HepG2 (cell line): ENCODE results near the gene ASAP2. TPM values are rescaled to one million over a fixed set of nuclear protein-coding genes. Genes with fewer than 3 reads are reported as not detected.
A peak's percentile ranks its signal among the peaks of the same experiment; 100 is the strongest.

ENCODE experiments used
- ATAC-seq: fragments of 200-7000 bp; cut with Tn5 transposase; 3 replicates; pipeline ENCODE4 v1.9.1; 2020; ENCODE audit warnings: mild to moderate bottlenecking, moderate library complexity
- BruUV-seq: library from RNA; stranded (reverse); fragments of 400-500 nt; replicated peaks from 2 replicates; lab custom pipeline; 2021; lab: Mats Ljungman, UMichigan
- CTCF ChIA-PET: fragments of 300-600 bp; formaldehyde crosslinking; extraction: SDS; loops from one replicate; lab custom pipeline; 2021; ENCODE audit warnings: low total read pairs, inconsistent platforms, low intra/inter-chr PET ratio; lab: Yijun Ruan, JAX
- POLR2A ChIA-PET: fragments of 350-600 bp; sonication (Branson Sonifier 250); formaldehyde crosslinking; loops from one replicate; lab custom pipeline; 2020; ENCODE audit warnings: antibody characterized with exemption, inconsistent platforms; lab: Yijun Ruan, JAX
- DNase-seq: peaks from one replicate; pipeline ENCODE4 v3.0.0-alpha.2; 2015; ENCODE audit warnings: low spot score
- FAIRE-seq: peaks from 3 replicates; lab custom pipeline; 2011; peaks lifted over from hg19 to GRCh38; lab: Jason Lieb, UNC
- H2AFZ ChIP-seq: one replicate; pipeline ENCODE4 v1.6.1; 2011; ENCODE audit warnings: low read length, inconsistent platforms
- H3K27ac ChIP-seq: fragments of 300-600 bp; 3 replicates; pipeline ENCODE4 v1.8.0; 2011; ENCODE audit warnings: mixed run types, mild to moderate bottlenecking, mixed read lengths, low read length, inconsistent platforms; ENCODE audit not compliant: insufficient read depth; ENCODE audit errors: extremely low read length
- H3K27me3 ChIP-seq, 2 experiments: fragments of 200-600 bp in 1 of 2; 2 replicates in 1 of 2; 3 replicates in 1 of 2; pipeline versions ENCODE4 v1.6.0 to v1.8.0; 2011; ENCODE audit warnings: low read length in 2 of 2, mild to moderate bottlenecking in 2 of 2, moderate library complexity in 2 of 2, inconsistent platforms in 1 of 2; ENCODE audit not compliant: insufficient read depth in 2 of 2, control insufficient read depth in 1 of 2
- H3K36me3 ChIP-seq, 2 experiments: fragments of 200-600 bp in 1 of 2; replicated peaks in 1 of 2; 2 replicates in 1 of 2; 3 replicates in 1 of 2; pipeline versions ENCODE4 v1.5.1 to v1.8.0; 2011; ENCODE audit warnings: low read length in 2 of 2, inconsistent platforms in 1 of 2; ENCODE audit not compliant: insufficient read depth in 2 of 2, control insufficient read depth in 1 of 2
- H3K4me1 ChIP-seq: 2 replicates; pipeline ENCODE4 v1.5.1; 2012; ENCODE audit warnings: low read length, inconsistent platforms; ENCODE audit not compliant: insufficient read depth
- H3K4me2 ChIP-seq: 2 replicates; pipeline ENCODE4 v1.6.0; 2011; ENCODE audit warnings: low read depth, low read length, inconsistent platforms
- H3K4me3 ChIP-seq, 3 experiments: fragments of 200-600 bp in 1 of 3; sonication (generic), shearing (Covaris generic) in 1 of 3; replicated peaks in 1 of 3; 2 replicates each; pipeline ENCODE4 v1.5.1; 2011 to 2016; ENCODE audit warnings: low read length in 3 of 3, inconsistent platforms in 2 of 3, low read depth in 2 of 3, mild to moderate bottlenecking in 2 of 3, control low read depth in 1 of 3, mixed read lengths in 1 of 3; ENCODE audit not compliant: insufficient read depth in 1 of 3
- H3K79me2 ChIP-seq: one replicate; pipeline ENCODE4 v1.6.1; 2011; ENCODE audit warnings: low read length, inconsistent platforms; ENCODE audit not compliant: insufficient read depth
- H3K9ac ChIP-seq: 2 replicates; pipeline ENCODE4 v1.6.0; 2011; ENCODE audit warnings: mild to moderate bottlenecking, low read depth, low read length, inconsistent platforms; ENCODE audit not compliant: insufficient read depth
- H3K9me3 ChIP-seq: 2 replicates; pipeline ENCODE4 v1.5.1; 2012; ENCODE audit warnings: mild to moderate bottlenecking, low read length
- H4K20me1 ChIP-seq: 2 replicates; pipeline ENCODE4 v1.6.0; 2011; ENCODE audit warnings: inconsistent platforms, mild to moderate bottlenecking, low read length, moderate library complexity; ENCODE audit not compliant: insufficient read depth
- ASH2L ChIP-seq: fragments of 300-600, 200-600 bp; sonication (generic); IDR thresholded peaks from 2 replicates; pipeline ENCODE4 v1.7.0; 2017; ENCODE audit warnings: low read depth, mild to moderate bottlenecking, moderate library complexity, mixed read lengths, low read length; ENCODE audit not compliant: insufficient read length
- ELF3 ChIP-seq: IDR thresholded peaks from 2 replicates; pipeline ENCODE4 v1.6.1; 2016; ENCODE audit warnings: missing genetic modification reagents, missing compliant biosample characterization
- ERF ChIP-seq: IDR thresholded peaks from 2 replicates; pipeline ENCODE4 v1.6.1; 2018; ENCODE audit warnings: missing biosample characterization, missing genetic modification reagents
- HOXA5 ChIP-seq: sonication (generic); formaldehyde crosslinking; IDR thresholded peaks from 2 replicates; pipeline ENCODE4 v1.4.0; 2020; ENCODE audit warnings: missing genetic modification reagents
- MED1 ChIP-seq: sonication (generic); formaldehyde crosslinking; IDR thresholded peaks from 2 replicates; pipeline ENCODE4 v1.4.0; 2020; ENCODE audit warnings: missing genetic modification reagents
- NCOA1 ChIP-seq: sonication (generic); formaldehyde crosslinking; IDR thresholded peaks from 2 replicates; pipeline ENCODE4 v1.9.0; 2021; ENCODE audit warnings: missing genetic modification reagents
- NCOA2 ChIP-seq: sonication (generic); formaldehyde crosslinking; IDR thresholded peaks from 2 replicates; pipeline ENCODE4 v1.8.0; 2022; ENCODE audit warnings: inconsistent platforms
- NFE2L1 ChIP-seq: sonication (generic); formaldehyde crosslinking; IDR thresholded peaks from 2 replicates; pipeline ENCODE4 v1.4.0; 2020; ENCODE audit warnings: missing genetic modification reagents, mild to moderate bottlenecking, borderline replicate concordance
- ZKSCAN1 ChIP-seq: fragments of 150-350 bp; IDR thresholded peaks from 2 replicates; pipeline ENCODE4 v1.6.1; 2014; ENCODE audit warnings: low read length
- ZNF761 ChIP-seq: sonication (generic); formaldehyde crosslinking; conservative IDR thresholded peaks from 2 replicates; pipeline ENCODE4 v1.4.0; 2020; ENCODE audit warnings: mild to moderate bottlenecking, missing genetic modification reagents
- WGBS: methylation state at CpG from one replicate; pipeline ENCODE4 v1.1.6; 2017; ENCODE audit warnings: low lambda C conversion rate; 5-methylcytosine and 5-hydroxymethylcytosine counted together
- in situ Hi-C: cut with HindIII; loops from 2 replicates; pipeline ENCODE4 v1.10.0; 2017; ENCODE audit warnings: low pct_unique_long_range_greater_than_20kb; ENCODE audit not compliant: extremely low pct_ligation_motif_present
- intact Hi-C: fragments of 100-400 bp; cut with micrococcal nuclease; formaldehyde crosslinking; loops from one replicate; pipeline ENCODE4 v1.10.0; 2022; ENCODE audit not compliant: unreplicated experiment
- polyA plus RNA-seq, 8 experiments: library from polyadenylated mRNA; depleted of rRNA in 3 of 8; stranded (reverse) in 7 of 8; unstranded in 1 of 8; fragments of >200 nt; fragmentation: Illumina TruSeq in 4 of 8; extraction: Trizol in 4 of 8; gene quantifications; 2 replicates each; pipeline versions ENCODE4 v1.2.1 to v1.2.3, GENCODE V29; 2011 to 2016; ENCODE audit warnings: low read depth in 4 of 8, missing spikeins in 1 of 8, mixed read lengths in 1 of 8; ENCODE audit not compliant: insufficient read depth in 1 of 8
- total RNA-seq, 5 experiments: library from RNA; depleted of rRNA; stranded (reverse); fragments of >200 nt; fragmentation: Illumina TruSeq; extraction: Trizol; gene quantifications; 2 replicates each; pipeline ENCODE4 v1.2.3, GENCODE V29; 2016; ENCODE audit warnings: low read depth in 1 of 5
- TF ChIP-seq, protein P1 (sequence below): sonication (generic); formaldehyde crosslinking; IDR thresholded peaks from 2 replicates; pipeline ENCODE4 v1.4.0; 2020; ENCODE audit warnings: missing genetic modification reagents, borderline replicate concordance
- TF ChIP-seq, protein P2 (sequence below), 2 experiments: sonication (generic) in 1 of 2; formaldehyde crosslinking in 1 of 2; IDR thresholded peaks; 2 replicates each; pipeline versions ENCODE4 v1.4.0 to v1.6.1; 2016 to 2020; ENCODE audit warnings: borderline replicate concordance in 1 of 2, low read depth in 1 of 2, mild to moderate bottlenecking in 1 of 2, missing genetic modification reagents in 1 of 2
- TF ChIP-seq, protein P3 (sequence below): sonication (generic); formaldehyde crosslinking; IDR thresholded peaks from 2 replicates; pipeline ENCODE4 v1.4.0; 2020; ENCODE audit warnings: missing genetic modification reagents

Gene ASAP2
- total and polyA plus RNA-seq, 2 of the 13 experiments (the other 11 are each of a cell fraction or from before 2014, with no cell fraction given) = 7.3 to 22.3 TPM

DNA sequence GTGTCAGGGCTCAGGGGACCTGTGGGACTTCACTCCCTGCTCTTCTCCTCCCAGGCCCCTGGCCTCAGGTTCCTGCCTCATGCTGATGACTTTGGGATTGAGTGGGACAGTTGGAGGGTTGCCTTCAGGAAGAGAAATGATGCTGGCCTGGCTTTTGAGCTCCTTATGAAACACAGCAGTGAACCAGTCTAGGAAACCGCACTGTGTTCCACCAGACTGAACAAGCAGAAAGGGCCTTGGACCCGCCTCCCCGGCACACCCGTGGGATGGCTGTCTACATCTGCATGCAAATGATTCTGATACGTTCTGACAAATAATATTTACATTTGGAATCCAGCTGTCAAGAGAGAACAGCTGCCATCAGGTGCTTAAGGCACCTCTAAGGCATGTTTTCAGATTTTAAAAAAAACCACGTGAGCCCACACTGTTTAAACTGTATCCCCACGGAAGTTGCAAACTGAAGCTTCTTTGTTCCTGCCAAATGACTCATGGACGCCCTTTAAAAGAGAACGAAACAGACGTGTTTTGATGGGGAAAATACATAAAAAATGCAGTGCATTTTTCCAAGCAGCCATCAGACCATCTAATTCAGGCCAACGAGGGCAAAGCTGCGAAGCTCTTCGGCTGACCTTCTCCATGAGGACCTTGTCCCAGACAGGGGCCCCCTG lies 27.6 kb upstream of the ASAP2 start:
- FAIRE-seq (peak; percentile 67), ATAC-seq (peak; percentile 86)
- CTCF ChIA-PET = no interaction called here
- TF ChIP-seq ELF3 (CRISPR knock-in tag) (0 out of 2 replicates have a peak, but pooled peaks have one; percentile 31), ERF (CRISPR knock-in tag) (peak; percentile 71; the same call in 1 of the 2 replicates), ZKSCAN1 (no peak), ASH2L (peak; percentile 62), NCOA1 (CRISPR knock-in tag) (no peak), MED1 (CRISPR knock-in tag) (peak; percentile 52), NCOA2 (peak; percentile 26; the same call in 1 of the 2 replicates), HOXA5 (CRISPR knock-in tag) (peak; percentile 66; the same call in 1 of the 2 replicates), NFE2L1 (CRISPR knock-in tag) (no peak), ZNF761 (0 out of 2 replicates have a peak, but pooled peaks have one; percentile 7)
- TF ChIP-seq, protein P1, sequence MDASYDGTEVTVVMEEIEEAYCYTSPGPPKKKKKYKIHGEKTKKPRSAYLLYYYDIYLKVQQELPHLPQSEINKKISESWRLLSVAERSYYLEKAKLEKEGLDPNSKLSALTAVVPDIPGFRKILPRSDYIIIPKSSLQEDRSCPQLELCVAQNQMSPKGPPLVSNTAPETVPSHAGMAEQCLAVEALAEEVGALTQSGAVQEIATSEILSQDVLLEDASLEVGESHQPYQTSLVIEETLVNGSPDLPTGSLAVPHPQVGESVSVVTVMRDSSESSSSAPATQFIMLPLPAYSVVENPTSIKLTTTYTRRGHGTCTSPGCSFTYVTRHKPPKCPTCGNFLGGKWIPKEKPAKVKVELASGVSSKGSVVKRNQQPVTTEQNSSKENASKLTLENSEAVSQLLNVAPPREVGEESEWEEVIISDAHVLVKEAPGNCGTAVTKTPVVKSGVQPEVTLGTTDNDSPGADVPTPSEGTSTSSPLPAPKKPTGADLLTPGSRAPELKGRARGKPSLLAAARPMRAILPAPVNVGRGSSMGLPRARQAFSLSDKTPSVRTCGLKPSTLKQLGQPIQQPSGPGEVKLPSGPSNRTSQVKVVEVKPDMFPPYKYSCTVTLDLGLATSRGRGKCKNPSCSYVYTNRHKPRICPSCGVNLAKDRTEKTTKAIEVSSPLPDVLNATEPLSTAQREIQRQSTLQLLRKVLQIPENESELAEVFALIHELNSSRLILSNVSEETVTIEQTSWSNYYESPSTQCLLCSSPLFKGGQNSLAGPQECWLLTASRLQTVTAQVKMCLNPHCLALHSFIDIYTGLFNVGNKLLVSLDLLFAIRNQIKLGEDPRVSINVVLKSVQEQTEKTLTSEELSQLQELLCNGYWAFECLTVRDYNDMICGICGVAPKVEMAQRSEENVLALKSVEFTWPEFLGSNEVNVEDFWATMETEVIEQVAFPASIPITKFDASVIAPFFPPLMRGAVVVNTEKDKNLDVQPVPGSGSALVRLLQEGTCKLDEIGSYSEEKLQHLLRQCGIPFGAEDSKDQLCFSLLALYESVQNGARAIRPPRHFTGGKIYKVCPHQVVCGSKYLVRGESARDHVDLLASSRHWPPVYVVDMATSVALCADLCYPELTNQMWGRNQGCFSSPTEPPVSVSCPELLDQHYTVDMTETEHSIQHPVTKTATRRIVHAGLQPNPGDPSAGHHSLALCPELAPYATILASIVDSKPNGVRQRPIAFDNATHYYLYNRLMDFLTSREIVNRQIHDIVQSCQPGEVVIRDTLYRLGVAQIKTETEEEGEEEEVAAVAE = 0 out of 2 replicates have a peak, but pooled peaks have one; percentile 22
- TF ChIP-seq, protein P2, sequence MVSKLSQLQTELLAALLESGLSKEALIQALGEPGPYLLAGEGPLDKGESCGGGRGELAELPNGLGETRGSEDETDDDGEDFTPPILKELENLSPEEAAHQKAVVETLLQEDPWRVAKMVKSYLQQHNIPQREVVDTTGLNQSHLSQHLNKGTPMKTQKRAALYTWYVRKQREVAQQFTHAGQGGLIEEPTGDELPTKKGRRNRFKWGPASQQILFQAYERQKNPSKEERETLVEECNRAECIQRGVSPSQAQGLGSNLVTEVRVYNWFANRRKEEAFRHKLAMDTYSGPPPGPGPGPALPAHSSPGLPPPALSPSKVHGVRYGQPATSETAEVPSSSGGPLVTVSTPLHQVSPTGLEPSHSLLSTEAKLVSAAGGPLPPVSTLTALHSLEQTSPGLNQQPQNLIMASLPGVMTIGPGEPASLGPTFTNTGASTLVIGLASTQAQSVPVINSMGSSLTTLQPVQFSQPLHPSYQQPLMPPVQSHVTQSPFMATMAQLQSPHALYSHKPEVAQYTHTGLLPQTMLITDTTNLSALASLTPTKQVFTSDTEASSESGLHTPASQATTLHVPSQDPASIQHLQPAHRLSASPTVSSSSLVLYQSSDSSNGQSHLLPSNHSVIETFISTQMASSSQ (IDR thresholded peaks at IDR 0.05; ENCODE audit: low read depth) = no peak; the same call in 1 of the 2 replicates
- TF ChIP-seq, protein P2 (CRISPR knock-in tag; IDR thresholded peaks at IDR 0.05; ENCODE audit: borderline replicate concordance) = no peak
- TF ChIP-seq, protein P3, sequence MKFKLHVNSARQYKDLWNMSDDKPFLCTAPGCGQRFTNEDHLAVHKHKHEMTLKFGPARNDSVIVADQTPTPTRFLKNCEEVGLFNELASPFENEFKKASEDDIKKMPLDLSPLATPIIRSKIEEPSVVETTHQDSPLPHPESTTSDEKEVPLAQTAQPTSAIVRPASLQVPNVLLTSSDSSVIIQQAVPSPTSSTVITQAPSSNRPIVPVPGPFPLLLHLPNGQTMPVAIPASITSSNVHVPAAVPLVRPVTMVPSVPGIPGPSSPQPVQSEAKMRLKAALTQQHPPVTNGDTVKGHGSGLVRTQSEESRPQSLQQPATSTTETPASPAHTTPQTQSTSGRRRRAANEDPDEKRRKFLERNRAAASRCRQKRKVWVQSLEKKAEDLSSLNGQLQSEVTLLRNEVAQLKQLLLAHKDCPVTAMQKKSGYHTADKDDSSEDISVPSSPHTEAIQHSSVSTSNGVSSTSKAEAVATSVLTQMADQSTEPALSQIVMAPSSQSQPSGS (CRISPR knock-in tag) = peak; percentile 26; the same call in 1 of the 2 replicates

More for the DNA sequence above, 27.6 kb upstream of the ASAP2 start:
- DNase-seq = peak; percentile 93
- Histone ChIP-seq H4K20me1 (no peaks in the 10 kb centered on the region), H3K4me2 (peak overlapping the region; percentile 64), H3K4me1 (peaks cover 41% of the 10 kb centered on the region), H3K27me3 (peaks cover 2 to 24% of the 10 kb centered on the region in 2 experiments; a peak in 4 of 5 replicates), H2AFZ (no peak overlapping the region), H3K27ac (peak overlapping the region; percentile 43), H3K36me3 (no peaks in the 10 kb centered on the region), H3K4me3 (peak overlapping the region in 1 of 3 experiments; percentile 2; a peak in 2 of 6 replicates), H3K9me3 (no peaks in the 10 kb centered on the region), H3K79me2 (no peaks in the 10 kb centered on the region), H3K9ac (peak overlapping the region; percentile 18)
- POLR2A ChIA-PET = interaction anchor here (0.5 to 3.0 kb wide), 8 partner anchors 12 to 253 kb away, joined by 3 to 37 read pairs (median 4); no protein-coding TSS in a partner anchor
- intact Hi-C loops (loop anchor here (1.0 kb wide), 1 partner anchor 27 kb away; the partner anchor contains the start of gene ASAP2), in situ Hi-C loops (no loop called here)
- BruUV-seq = no TSS peak
- WGBS = under 1% methylated on average over 12 of the region's 13 CpGs
